Measurements from ENCODE around the gene KLHL6. TPM values are rescaled to one million over a fixed set of nuclear protein-coding genes. Genes with fewer than 3 reads are reported as not detected.
"Not testable (repeated sequence)": the region's sequence is repeated elsewhere in the genome, so short reads cannot be mapped to it uniquely, and the experiment has no call there.

The KLHL6 gene
- total and polyA plus RNA-seq, 8 donors = 0.58 to 5.7 (median 1.5) TPM

DNA sequence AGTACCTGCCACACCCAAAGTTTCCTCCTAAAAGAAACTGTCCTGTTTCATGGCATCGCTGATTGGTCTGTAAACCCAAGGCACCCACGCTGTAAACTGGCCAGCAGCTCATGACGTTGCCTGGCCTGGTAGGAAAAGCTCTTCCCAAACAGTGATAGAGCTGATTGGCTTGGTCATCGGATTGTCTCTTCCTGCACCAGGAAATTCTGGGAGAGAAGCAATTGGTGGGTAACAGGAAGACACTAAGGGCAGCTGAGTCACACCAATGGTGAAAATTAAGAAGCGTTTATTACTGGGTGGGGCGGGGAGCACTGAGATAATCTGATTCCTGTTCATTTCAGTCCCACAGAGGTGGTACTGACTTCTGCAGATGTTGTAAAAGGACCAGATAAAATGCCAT, 31.0 kb downstream of the KLHL6 start:
- Histone ChIP-seq H3K36me3 (no peaks in the 10 kb centered on the region), H3K4me1 (no peaks in the 10 kb centered on the region), H3K27me3 (no peaks in the 10 kb centered on the region), H3K27ac (no peak overlapping the region), H3K9me3 (no peaks in the 10 kb centered on the region), H3K4me3 (no peak overlapping the region)
- TF ChIP-seq, protein P1, sequence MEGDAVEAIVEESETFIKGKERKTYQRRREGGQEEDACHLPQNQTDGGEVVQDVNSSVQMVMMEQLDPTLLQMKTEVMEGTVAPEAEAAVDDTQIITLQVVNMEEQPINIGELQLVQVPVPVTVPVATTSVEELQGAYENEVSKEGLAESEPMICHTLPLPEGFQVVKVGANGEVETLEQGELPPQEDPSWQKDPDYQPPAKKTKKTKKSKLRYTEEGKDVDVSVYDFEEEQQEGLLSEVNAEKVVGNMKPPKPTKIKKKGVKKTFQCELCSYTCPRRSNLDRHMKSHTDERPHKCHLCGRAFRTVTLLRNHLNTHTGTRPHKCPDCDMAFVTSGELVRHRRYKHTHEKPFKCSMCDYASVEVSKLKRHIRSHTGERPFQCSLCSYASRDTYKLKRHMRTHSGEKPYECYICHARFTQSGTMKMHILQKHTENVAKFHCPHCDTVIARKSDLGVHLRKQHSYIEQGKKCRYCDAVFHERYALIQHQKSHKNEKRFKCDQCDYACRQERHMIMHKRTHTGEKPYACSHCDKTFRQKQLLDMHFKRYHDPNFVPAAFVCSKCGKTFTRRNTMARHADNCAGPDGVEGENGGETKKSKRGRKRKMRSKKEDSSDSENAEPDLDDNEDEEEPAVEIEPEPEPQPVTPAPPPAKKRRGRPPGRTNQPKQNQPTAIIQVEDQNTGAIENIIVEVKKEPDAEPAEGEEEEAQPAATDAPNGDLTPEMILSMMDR (IDR thresholded peaks at IDR 0.05) = no peak
- TF ChIP-seq POLR2AphosphoS5 (IDR thresholded peaks at IDR 0.05) = no peak
- no peak for TF ChIP-seq EP300 (IDR thresholded peaks at IDR 0.05)
- no peak for TF ChIP-seq POLR2A (IDR thresholded peaks at IDR 0.05)
- intact Hi-C loops (cut with DNase I; ENCODE audit: low total_unique reads) = no loop called here
- whole genome bisulfite sequencing, 5 donors = 81 to 90% (median 86%) methylated on average over 6 of the region's 6 CpGs
- DNase-seq = no peak

DNA sequence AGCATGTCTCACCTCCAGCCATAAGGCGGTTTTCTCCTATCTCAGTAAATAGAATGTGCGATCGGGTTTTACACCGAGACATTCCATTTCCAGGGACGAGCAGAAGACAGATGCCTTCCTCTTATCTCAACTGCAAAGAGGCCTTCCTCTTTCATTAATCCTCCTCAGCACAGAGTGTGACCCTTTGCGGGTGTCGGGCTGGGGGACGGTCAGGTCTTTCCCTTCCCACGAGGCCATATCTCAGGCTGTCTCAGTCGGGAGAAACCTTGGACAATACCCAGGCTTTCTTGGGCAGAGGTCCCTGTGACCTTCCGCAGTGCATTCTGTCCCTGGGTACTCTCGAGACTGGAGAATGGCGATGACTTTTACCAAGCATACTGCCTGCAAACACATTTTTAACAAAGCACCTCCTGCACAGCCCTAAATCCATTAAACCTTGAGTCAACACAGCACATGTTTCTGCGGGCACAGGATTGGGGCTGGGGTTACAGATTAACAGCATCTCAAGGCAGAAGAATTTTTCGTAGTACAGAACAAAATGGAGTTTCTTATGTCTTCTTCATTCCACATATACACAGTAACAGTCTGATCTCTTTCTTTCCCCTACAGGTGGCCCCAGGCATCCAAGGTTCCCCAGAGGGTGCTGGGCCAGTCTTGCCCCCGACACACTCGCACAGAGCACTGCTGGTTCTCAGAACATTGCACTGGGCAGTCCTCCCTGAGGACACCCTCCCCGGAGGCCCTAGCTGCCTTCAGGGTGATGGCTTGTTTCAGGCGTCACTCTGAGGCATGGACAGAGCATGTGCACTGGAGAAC, 34.6 kb downstream of the KLHL6 start:
- H3K27ac ChIP-seq; H3K27me3 ChIP-seq; H3K4me3 ChIP-seq; DNase-seq; H3K4me1 ChIP-seq; H3K9me3 ChIP-seq; H3K36me3 ChIP-seq; intact Hi-C loops (cut with DNase I; ENCODE audit: low total_unique reads): not testable (repeated sequence)
- 53 to 63% (median 60%) methylated on average over 19 of the region's 19 CpGs for WGBS, 5 donors

DNA sequence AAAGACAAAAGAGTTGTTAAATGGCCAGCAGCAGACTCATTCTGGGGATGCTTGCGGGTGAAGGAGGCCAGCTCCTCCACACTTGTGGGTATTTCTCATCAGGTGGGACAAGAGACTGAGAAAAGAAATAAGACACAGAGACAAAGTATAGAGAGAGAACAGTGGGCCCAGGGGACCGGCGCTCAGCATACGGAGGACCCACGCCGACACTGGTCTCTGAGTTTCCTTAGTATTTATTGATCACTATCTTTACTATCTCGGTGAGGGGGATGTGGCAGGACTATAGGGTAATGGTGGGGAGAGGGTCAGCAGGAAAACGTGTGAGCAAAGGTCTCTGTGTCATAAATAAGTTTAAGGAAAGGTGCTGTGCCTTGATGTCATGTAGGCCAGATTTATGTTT, 35.2 kb downstream of the KLHL6 start:
- intact Hi-C loops (cut with DNase I; ENCODE audit: low total_unique reads); H3K27ac ChIP-seq; H3K36me3 ChIP-seq; H3K4me3 ChIP-seq; H3K9me3 ChIP-seq; H3K27me3 ChIP-seq; DNase-seq; H3K4me1 ChIP-seq: not testable (repeated sequence)
- WGBS, 5 donors = 73 to 77% (median 76%) methylated on average over 8 of the region's 8 CpGs

DNA sequence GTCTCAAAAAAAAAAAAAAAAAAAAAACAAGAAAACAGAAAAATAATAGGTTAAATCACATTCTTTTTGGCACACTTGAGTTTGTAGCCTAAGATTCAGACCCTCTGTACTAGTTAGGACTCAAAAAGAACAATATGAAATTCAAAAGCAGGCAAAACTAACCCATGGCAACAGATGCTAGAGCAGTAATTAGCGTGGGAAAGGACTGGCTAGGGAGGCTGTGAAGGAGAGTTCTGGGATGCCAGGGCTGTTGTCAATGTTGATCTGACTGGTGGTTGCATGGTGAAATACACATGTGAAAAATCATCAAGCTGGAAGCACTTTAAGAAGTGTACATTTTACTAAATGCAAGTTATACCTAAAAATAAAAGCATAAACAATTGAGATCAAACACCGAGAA, 35.6 kb downstream of the KLHL6 start:
- 84 to 99% (median 94%) methylated on average over 2 of the region's 2 CpGs for WGBS, 5 donors
- DNase-seq = no peak
- intact Hi-C loops (cut with DNase I; ENCODE audit: low total_unique reads) = no loop called here

DNA sequence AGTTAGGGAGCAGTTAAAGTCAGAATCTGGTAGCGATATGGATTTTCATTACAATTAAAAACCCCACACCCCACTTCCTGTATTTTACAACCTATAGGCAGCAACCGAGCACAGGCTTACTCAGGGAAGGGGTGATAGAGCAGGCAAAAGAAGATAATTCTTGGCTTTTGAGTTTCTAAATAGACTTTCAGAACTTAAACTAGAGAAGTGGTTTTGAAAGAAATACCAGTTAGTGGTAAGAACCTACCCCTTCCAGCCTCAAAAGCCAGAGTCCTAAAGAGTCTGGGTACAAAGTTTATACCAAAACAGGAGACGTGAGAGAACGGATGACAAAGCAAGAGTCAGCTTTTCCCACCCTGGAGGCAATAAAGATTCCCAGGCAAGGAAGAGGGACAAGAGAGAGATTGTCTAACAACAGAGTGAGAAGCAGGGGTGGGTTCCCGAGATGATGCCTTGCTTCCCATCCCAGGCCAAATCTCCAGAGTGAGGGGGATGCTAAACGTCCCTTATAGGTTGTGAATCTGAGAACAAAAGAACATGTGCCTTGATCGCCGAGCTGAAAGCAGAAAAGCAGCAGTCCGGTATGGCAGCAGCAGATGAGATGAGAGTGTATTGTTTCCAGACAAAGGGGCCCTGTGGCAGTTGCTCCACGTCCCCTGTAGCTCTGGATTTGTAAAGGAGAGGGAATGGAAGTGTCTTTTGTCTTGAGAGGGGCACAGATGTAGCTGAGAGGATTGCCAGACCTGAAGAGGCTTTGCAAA, 36.8 kb downstream of the KLHL6 start:
- no peak for DNase-seq
- Histone ChIP-seq H3K27me3 (peaks cover 0 to 10% (median 0%) of the 10 kb centered on the region in 3 donors), H3K4me1 (no peaks in the 10 kb centered on the region), H3K36me3 (no peaks in the 10 kb centered on the region), H3K27ac (peak overlapping the region in 1 of 5 donors; percentile 35), H3K4me3 (no peak overlapping the region), H3K9me3 (no peaks in the 10 kb centered on the region)
- intact Hi-C loops (cut with DNase I; ENCODE audit: low total_unique reads) = no loop called here
- TF ChIP-seq, protein P1 (IDR thresholded peaks at IDR 0.05) = no peak
- TF ChIP-seq EP300 (IDR thresholded peaks at IDR 0.05) (no peak), POLR2AphosphoS5 (IDR thresholded peaks at IDR 0.05) (no peak), POLR2A (IDR thresholded peaks at IDR 0.05) (no peak)
- WGBS, 5 donors = 68 to 79% (median 75%) methylated on average over 10 of the region's 10 CpGs

More for the DNA sequence above, 35.6 kb downstream of the KLHL6 start:
- H3K27me3 ChIP-seq = peaks cover 0 to 10% (median 0%) of the 10 kb centered on the region in 3 donors
- H3K4me3 ChIP-seq = no peak overlapping the region
- TF ChIP-seq, protein P1 (IDR thresholded peaks at IDR 0.05) = no peak
- no peaks in the 10 kb centered on the region for H3K4me1 ChIP-seq
- no peaks in the 10 kb centered on the region for H3K36me3 ChIP-seq
- no peak overlapping the region for H3K27ac ChIP-seq
- H3K9me3 ChIP-seq = no peaks in the 10 kb centered on the region

Data from stomach (tissue), 9 donors.